Renal pelvis (tissue), 12 donors: ENCODE data around the gene TNFAIP8L1. TPM values are rescaled to one million over a fixed set of nuclear protein-coding genes. Genes with fewer than 3 reads are reported as not detected.
"Not testable (repeated sequence)": the region's sequence is repeated elsewhere in the genome, so short reads cannot be mapped to it uniquely, and the experiment has no call there.

Experiments
- DNase-seq: peaks from one replicate; pipeline ENCODE4 v3.0.0-alpha.2; 2013
- long read RNA-seq, 16 experiments: transcript quantifications; one replicate each; lab custom pipeline, GENCODE V29; 2026
- polyA plus RNA-seq, 3 donors: library from polyadenylated mRNA; unstranded; fragments of 120-200 nt; gene quantifications; one replicate each; pipeline ENCODE4 v1.2.1, GENCODE V29; 2013; ENCODE audit not compliant: insufficient read length in 3 of 3

Gene TNFAIP8L1
- polyA plus RNA-seq, result 10 to 100 TPM; 13.3 to 15.1 (median 13.5) TPM
- long read RNA-seq, donor 1, transcript TNFAIP8L1-201 (2 exons, 3,814 nt), result major isoform, 8 of 208 reads
- long read RNA-seq, donor 1, partial matches to known transcripts, result 22 of 208 reads
- long read RNA-seq, donor 1, other reads (novel, unspliced or antisense), result 178 of 208 reads
- long read RNA-seq, donor 2, transcript TNFAIP8L1-201 (2 exons, 3,814 nt), result major isoform, 7 of 207 reads
- long read RNA-seq, donor 2, partial matches to known transcripts, result 13 of 207 reads
- long read RNA-seq, donor 2, other reads (novel, unspliced or antisense), result 187 of 207 reads
- long read RNA-seq, donor 3, transcript TNFAIP8L1-201 (2 exons, 3,814 nt), result major isoform, 5 of 5 reads
- long read RNA-seq, donor 3, partial matches to known transcripts, result 0 of 5 reads
- long read RNA-seq, donor 3, other reads (novel, unspliced or antisense), result 0 of 5 reads
- long read RNA-seq, donor 4, transcript TNFAIP8L1-201 (2 exons, 3,814 nt), result major isoform, 8 of 153 reads
- long read RNA-seq, donor 4, partial matches to known transcripts, result 145 of 153 reads
- long read RNA-seq, donor 4, other reads (novel, unspliced or antisense), result 0 of 153 reads
- long read RNA-seq, donor 5, transcript TNFAIP8L1-201 (2 exons, 3,814 nt), result major isoform, 9 of 79 reads
- long read RNA-seq, donor 5, partial matches to known transcripts, result 5 of 79 reads
- long read RNA-seq, donor 5, other reads (novel, unspliced or antisense), result 65 of 79 reads
- long read RNA-seq, donor 6, transcript TNFAIP8L1-201 (2 exons, 3,814 nt), result major isoform, 6 of 138 reads
- long read RNA-seq, donor 6, partial matches to known transcripts, result 0 of 138 reads
- long read RNA-seq, donor 6, other reads (novel, unspliced or antisense), result 132 of 138 reads
- long read RNA-seq, donor 7, transcript TNFAIP8L1-201 (2 exons, 3,814 nt), result major isoform, 12 of 20 reads
- long read RNA-seq, donor 7, partial matches to known transcripts, result 8 of 20 reads
- long read RNA-seq, donor 7, other reads (novel, unspliced or antisense), result 0 of 20 reads
- long read RNA-seq, donor 8, transcript TNFAIP8L1-201 (2 exons, 3,814 nt), result major isoform, 5 of 71 reads
- long read RNA-seq, donor 8, partial matches to known transcripts, result 0 of 71 reads
- long read RNA-seq, donor 8, other reads (novel, unspliced or antisense), result 65 of 71 reads
- long read RNA-seq, donor 9, transcript TNFAIP8L1-201 (2 exons, 3,814 nt), result major isoform, 9 of 209 reads
- long read RNA-seq, donor 9, partial matches to known transcripts, result 200 of 209 reads
- long read RNA-seq, donor 9, other reads (novel, unspliced or antisense), result 0 of 209 reads
- long read RNA-seq, donor 10, transcript TNFAIP8L1-201 (2 exons, 3,814 nt), result major isoform, 10 of 158 reads
- long read RNA-seq, donor 10, partial matches to known transcripts, result 28 of 158 reads
- long read RNA-seq, donor 10, other reads (novel, unspliced or antisense), result 120 of 158 reads
- long read RNA-seq, donor 11, transcript TNFAIP8L1-201 (2 exons, 3,814 nt), result major isoform, 13 of 104 reads
- long read RNA-seq, donor 11, partial matches to known transcripts, result 0 of 104 reads
- long read RNA-seq, donor 11, other reads (novel, unspliced or antisense), result 91 of 104 reads
- long read RNA-seq, donor 12, transcript TNFAIP8L1-201 (2 exons, 3,814 nt), result major isoform, 10 of 196 reads
- long read RNA-seq, donor 12, partial matches to known transcripts, result 14 of 196 reads
- long read RNA-seq, donor 12, other reads (novel, unspliced or antisense), result 172 of 196 reads
- long read RNA-seq, donor 13, transcript TNFAIP8L1-201 (2 exons, 3,814 nt), result major isoform, 6 of 89 reads
- long read RNA-seq, donor 13, partial matches to known transcripts, result 83 of 89 reads
- long read RNA-seq, donor 13, other reads (novel, unspliced or antisense), result 0 of 89 reads
- long read RNA-seq, donor 14, result 0 reads
- long read RNA-seq, donor 15, result 0 reads
- long read RNA-seq, donor 16, transcript TNFAIP8L1-201 (2 exons, 3,814 nt), result major isoform, 8 of 157 reads
- long read RNA-seq, donor 16, partial matches to known transcripts, result 14 of 157 reads
- long read RNA-seq, donor 16, other reads (novel, unspliced or antisense), result 135 of 157 reads

DNA sequence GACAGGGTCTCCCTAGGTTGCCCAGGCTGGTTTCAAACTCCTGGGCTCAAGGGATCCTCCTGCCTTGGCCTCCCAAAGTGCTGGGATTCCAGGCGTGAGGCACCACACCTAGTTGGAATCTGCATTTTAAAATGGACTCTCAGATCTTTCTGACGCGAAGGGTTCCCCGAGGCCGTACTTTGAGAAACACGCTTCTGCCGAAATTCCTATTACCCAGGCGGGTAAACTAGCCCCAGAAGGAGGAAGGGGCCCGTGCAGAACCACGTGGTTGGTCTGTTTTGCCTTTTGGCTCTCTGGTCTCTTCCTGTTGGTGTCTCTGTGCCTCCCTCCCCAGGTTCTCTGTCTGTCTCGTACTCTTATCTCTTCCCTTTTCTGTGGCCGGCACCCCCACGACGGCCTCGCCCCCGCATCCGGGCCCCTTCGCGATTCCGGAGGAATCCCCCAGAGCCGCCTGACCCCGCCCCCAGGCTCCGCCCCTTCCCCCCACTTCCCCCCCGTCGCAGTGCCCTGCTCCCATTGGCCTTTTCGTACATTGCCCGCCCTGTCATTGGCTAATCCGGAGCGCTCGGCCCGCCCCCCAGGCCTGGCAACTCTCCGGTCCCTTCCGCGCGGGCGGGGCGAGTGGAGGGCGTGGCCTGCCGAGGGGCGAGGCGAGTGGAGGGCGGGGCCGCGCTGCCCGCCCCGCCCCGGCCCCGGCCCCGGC lies at the start of gene TNFAIP8L1:
TNFAIP8L1 (plus strand) TSS at position 689 of the 703 bp plus-strand sequence. CDS start 12,354 bp downstream, outside the sequence.
- DNase-seq, result peak; percentile 96

DNA sequence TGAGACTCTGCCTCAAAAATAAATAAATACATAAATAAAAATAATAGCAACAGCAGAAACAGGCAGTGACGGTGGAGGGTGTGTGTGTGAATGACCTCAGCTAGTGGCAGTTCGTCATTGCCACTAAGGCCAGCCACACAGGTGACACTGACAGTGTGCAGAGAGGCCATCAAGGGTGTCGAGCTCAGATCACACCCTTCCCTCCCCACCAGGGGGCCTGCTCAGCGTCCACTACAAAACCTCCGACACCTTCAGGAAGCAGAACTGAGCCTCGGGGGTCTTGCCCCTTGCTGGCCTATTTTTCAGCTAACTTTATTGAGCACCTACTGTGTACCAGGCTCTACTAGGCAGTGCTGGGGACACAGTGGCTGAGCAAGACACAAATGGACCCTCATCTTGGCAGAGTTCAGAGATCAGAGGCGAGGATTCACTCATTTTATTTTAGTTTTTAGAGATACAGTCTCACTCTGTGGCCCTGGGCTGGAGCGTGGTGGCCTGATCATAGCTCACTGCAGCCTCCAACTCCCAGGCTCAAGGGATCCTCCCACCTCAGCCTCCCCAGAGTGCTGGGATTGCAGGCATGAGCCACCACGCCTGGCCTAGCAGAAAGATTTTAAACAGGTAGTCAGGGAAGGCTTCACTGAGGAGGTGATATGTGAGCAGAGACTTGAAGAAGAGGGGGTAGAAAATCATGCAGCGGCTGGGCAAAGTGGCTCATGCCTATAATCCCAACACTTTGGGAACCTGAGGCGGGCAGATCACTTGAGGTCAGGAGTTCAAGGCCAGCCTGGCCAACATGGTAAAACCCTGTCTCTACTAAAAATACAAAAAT lies 49.5 kb upstream of the TNFAIP8L1 start:
- DNase-seq, result no peak

DNA sequence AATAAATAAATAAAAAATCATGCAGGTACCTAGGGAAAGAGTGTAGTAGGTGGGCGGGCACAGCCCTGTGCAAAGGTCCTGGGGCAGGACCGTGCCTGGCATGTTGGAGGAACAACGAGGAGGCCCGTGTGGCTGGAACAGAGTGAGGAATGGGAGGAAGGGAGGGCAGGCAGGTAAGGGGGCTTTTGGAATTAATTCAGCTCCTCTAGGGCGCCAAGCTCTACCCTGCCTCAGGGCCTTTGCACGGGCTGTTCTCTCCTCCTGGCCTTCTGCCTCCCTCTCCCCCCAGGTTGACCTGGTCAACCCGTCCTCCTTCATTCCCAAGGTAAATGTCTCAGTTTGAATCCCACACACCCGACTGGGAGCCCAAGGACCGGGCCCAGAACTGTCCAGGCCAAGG lies 48.8 kb upstream of the TNFAIP8L1 start:
- no peak for DNase-seq

DNA sequence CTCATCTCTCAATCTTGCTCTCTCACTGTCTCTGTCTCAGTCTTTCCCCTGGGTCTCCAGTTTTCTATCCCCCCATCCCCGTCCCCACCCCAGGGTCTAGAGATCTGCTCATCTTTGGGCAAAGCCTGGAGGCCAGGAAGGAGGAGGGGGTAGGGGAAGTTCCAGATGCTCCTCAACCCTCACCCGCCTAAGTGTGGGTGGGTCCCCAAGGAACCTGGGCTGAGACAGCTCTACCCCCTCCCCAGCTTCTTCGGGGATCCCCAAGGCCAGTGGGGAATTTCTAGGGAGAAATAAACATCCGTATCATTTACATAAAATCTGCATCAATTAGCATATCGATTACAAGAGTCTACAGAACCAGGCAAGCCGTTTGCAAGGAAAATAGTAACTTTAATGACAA lies 48.0 kb upstream of the TNFAIP8L1 start:
- DNase-seq, result no peak

DNA sequence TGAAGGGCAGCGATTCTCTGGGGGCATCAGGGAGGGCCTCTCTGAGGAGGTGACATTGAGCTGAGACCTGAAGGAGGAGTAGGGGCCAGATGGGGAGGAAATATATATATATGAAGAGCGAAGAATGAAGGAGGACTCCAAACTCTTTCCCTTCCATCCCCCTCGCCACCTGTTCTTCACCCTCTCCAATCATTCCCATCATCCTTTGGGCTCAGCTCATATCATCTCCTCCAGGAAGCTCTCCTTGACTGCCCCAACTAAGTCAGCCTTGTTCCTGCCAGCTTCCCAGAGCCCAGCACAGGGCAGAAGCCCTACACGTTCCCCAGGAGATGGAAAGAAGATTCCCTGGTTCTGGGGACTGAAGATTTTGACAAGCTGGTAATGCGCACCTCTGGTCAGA lies 46.9 kb upstream of the TNFAIP8L1 start:
- DNase-seq, result no peak

DNA sequence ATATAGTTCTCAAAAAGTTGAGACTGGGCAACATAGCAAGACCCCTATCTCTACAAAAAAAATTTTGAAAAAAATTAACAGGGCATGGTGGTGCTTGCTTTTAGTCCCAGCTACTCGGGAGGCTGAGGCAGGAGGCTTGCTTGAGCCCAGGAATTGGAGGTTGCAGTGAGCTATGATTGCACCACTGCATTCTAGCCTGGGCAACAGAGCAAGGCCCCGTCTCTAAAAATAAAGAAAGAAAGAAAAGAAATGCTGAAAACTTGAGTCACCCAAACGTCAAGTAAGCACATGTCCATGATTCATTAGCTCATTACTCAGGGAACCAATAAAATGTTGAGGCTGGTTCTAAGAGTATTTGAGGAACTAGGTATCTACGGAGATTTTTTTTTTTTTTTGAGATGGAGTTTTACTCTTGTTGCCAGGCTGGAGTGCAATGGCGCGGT lies 45.9 kb upstream of the TNFAIP8L1 start:
- no peak for DNase-seq

DNA sequence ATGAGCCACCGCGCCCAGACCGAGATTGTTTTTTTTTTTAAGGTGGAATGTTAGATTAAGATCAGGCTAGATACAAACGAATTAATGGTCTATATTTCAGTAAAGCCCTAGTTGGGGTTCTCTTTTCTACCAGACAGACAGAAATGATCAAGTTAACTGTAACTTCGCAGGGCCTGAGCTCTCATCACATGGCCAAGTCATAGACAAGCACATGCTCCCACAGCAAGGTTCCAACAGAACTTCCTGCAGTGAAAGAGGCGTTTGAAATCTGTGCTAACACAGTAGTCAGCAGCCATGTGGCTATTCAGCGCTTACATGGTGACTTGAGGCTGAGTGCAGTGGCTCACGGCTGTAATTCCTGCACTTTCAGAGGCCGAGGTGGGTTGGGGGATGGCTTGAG lies 45.1 kb upstream of the TNFAIP8L1 start:
- DNase-seq, result no peak

DNA sequence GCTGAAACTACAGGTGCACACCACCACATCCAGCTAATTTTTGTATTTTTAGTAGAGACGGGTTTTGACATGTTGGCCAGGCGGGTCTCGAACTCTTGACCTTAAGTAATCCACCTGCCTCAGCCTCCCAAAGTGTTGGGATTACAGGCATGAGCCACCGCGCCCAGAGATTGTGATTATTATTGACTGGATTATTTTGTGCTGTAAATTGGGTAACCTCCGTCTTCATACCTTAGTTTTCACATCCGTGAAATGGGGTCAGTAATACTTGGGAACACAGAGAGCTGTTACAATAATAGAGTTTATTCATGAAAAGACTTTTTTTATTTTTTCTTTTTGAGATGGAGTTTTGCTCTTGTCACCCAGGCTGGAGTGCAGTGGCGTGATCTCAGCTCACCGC lies 44.2 kb upstream of the TNFAIP8L1 start:
- not testable (repeated sequence) for DNase-seq

DNA sequence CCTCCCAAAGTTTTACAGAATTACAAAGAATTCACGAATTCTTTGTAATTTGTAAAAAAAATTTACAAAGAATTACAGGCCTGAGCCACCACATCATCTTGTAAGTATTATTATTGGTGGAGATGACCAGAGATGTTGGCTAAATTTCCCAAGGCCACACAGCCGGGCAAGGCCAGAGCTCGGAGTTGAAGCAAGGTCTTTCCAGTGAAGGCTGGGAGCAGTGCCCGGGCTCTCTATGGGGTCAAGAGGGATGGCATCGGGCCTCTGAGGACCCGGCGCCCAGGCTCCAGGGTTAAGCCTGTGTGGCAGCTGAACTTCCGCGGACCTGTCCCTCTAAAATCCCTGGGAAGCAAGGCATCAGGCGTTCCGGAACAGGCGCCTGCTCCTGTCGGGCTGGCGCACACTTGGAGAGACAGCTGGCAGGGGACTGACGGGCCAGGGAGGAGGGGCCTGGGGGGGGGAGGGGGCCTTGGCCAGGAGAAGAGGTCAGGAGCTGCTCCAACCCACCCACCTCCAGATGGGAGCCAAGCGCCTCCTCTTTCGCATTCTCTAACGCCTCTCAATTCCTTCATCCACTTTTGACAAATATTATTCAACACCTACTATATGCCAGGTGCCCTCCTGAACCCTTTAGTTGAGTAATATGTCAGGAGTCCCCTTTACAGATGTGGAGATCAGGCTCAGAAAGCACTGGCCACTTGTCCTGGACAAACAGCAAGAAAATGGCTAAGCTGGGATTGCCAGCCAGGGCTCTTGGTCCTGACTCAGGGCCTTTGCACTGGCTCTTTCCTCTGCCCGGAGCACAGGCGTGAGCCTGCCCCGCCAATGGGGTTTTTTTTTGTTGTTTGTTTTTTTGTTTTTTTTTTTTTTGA lies 43.0 kb upstream of the TNFAIP8L1 start:
- DNase-seq, result no peak

DNA sequence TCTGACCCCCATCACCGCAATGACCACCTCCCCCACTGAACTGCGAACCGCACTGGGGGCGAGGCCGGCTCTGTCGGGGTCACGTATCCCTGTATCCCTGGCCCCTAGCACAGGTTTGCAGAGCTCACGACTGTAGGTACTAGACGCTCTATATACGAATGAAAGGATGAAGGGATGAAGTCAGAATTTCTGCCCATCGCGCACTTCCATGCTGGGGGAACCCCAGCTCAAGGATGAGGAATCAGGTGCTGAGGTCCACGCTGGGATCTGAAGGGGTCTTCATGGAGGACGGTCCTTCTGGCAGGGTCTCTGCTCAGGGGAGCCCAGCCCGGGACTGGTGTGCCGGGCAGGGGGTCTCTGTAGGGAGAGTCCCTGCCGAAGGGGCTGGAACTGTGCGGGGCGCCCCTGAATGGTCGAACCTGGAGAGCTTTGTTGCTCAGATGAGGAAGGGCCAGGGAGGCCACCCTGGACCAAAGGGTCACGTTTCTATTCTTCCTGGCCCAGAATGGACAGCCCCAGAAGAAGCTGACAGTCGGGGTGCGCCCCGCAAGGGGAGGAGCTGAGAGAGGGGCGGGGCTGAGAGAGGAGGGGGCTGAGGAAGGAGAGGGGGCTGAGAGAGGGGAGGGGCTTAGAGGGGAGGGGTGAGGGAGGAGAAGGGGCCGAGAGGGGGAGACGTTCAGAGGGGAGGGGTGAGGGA lies 41.9 kb upstream of the TNFAIP8L1 start:
- no peak for DNase-seq

DNA sequence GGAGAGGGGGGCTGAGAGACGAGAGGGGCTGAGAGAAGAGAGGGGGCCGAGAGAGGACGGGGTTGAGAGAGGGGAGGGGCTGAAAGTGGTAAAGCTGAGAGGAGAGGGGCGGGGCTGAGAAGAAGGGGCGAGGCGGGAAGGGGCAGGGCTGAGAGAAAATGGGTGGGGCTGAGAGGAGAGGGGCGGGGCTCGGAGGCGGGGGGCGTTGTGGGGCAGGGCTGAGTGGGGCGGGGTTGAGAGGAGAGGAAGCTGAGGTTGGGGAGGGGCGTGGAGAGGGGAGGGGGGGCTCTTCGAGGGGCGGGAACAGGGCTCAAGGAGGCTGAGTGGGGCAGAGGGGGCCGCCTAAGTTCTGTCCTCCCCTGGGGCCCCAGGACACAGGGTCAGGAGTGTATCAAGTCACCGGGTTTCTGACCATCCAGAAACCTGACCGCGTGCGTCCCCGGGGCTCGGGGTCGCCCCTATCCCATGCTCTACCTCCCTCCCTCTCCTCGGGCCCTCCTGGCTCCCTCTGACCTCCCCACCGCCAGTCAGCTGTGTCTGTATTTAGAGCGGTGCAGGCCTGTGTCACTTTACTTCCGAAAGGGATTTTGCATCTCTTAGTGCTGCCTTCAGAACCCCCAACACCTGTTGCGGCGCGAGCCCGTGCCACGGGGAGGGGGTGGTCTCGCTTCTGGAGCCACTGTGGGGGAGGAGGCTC lies 41.2 kb upstream of the TNFAIP8L1 start:
- DNase-seq, result no peak

DNA sequence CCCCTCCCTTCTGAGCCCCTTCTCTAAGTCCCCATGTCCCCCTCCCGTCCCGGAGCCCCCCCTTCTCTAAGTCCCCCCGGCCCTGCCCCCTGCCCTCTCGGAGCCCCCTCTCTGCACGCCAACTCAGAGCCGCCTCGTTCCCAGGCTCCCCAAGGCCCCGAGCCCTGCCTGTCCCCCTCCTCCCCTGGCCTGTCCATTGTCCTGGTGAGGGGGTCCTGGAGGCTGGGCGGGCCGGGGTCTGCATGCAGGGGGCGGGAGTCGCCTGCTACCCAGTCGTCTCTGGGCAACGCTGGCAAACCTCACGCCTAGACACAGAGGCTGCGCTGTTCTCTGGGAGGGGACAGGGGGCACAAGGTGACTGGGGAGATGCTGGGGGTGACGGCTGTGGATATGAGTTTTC lies 40.6 kb upstream of the TNFAIP8L1 start:
- DNase-seq, result no peak

DNA sequence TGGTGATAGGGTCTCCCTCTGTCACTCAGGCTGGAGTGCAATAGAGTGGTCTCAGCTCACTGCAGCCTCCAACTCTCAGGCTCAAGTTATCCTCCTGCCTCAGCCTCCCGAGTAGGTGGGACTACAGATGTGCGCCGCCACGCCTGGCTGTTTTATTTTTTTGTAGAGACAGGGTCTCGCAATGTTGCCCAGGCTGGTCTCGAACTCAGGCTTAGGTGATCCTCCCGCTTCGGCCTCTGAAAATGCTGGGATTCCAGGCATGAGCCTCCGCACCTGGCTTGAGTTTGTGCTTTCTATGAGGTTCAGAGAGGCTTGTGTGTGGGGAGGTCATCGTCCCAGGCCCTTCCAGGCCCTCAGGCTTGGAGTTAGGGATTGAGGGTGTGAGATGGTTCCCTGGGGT lies 39.2 kb upstream of the TNFAIP8L1 start:
- DNase-seq, result no peak

DNA sequence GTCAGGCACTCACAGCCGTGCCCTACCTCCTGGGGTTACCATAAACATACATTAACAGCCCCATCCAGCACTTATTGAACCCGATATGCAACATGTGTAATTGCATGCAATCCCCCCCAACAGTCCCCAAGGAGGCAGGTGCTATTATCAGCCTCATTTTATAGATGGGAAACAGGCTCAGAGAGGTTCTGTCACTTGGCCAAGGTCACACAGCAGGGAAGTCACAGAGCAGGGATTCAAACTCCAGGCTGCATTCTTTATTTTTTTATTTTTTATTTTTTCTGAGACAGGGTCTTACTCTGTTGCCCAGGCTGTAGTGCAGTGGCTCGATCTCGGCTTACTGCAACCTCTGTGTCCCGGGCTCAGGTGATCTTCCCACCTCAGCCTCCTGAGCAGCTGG lies 38.4 kb upstream of the TNFAIP8L1 start:
- no peak for DNase-seq

DNA sequence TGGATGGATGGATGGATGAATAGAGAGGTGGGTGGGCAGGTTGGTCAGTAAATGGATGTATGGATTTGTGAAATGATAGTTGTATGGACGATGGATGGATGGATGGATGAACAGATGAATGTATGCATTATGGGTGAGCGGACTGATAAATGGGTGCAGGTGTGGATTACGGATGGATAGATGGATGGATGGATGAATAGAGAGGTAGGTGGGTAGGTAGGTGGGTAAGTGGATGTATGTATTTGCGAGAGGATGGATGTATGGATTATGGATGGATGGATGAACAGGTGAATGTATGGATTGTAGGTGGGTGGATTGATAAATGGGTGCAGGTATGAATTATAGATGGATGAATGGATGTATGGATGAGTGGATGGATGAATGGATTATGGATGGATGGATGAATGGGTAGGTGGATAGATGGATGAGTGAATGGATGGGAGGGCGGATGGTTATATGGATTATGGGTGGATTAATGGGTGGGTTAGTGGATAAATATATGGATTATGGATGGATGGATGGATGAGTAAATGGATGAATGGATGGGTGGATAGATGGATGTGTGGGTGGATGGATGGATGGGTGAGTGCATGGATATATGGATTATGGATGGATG lies 37.0 kb upstream of the TNFAIP8L1 start:
- DNase-seq, result no peak

DNA sequence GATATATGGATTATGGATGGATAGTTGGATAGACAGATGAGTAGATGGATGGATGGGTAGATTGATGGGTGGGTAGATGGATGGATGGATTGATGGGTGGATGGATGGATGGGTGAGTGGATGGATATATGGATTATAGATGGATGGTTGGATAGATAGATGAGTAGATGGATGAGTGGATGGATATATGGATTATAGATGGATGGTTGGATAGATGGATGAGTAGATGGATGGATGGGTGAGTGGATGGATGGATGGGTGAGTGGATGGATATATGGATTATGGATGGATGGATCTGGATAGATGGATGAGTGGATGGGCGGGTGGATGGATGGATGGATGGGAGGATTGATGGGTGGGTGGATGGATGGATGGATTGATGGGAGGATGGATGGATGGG lies 36.4 kb upstream of the TNFAIP8L1 start:
- DNase-seq, result no peak
